Frontal cortex (tissue), 4 donors: Measurements from ENCODE around the gene CDKN2AIPNL. TPM values are rescaled to one million over a fixed set of nuclear protein-coding genes. Genes with fewer than 3 reads are reported as not detected.
"Not testable (repeated sequence)": the region's sequence is repeated elsewhere in the genome, so short reads cannot be mapped to it uniquely, and the experiment has no call there.

Experiments
- DNase-seq, 2 donors: peaks; one replicate each; pipeline ENCODE4 v3.0.0; 2012; ENCODE audit warnings: low spot score in 2 of 2
- FAIRE-seq: peaks from 2 replicates; lab custom pipeline; 2012; peaks lifted over from hg19 to GRCh38; lab: Jason Lieb, UNC
- total RNA-seq: library from RNA; depleted of rRNA; stranded (reverse); fragments of >200 nt; gene quantifications from one replicate; pipeline ENCODE4 v1.2.3, GENCODE V29; 2014
- donor health status: control.
- donor health status: control.
- donor health status: control.

Gene CDKN2AIPNL
- total RNA-seq, 1 donor from 2014 or later = 68.1 TPM

GRCh38 chr5:134439210-134439654 lies 27.6 kb upstream of the CDKN2AIPNL start:
- DNase-seq (peak in 1 of 2 donors; percentile 22), FAIRE-seq (no peak)

- no peak for FAIRE-seq
- DNase-seq = no peak
Measured at GRCh38 chr5:134438721-134439123, 27.0 kb upstream of the CDKN2AIPNL start.

GRCh38 chr5:134437847-134438581 lies 26.3 kb upstream of the CDKN2AIPNL start:
- DNase-seq (no peak), FAIRE-seq (no peak)

- no peak for FAIRE-seq
- no peak for DNase-seq
Measured at GRCh38 chr5:134437340-134437846, 25.7 kb upstream of the CDKN2AIPNL start.

- FAIRE-seq = no peak
- no peak for DNase-seq
Measured at GRCh38 chr5:134436523-134437339, 25.1 kb upstream of the CDKN2AIPNL start.

GRCh38 chr5:134435560-134435959 lies 23.9 kb upstream of the CDKN2AIPNL start:
- DNase-seq (no peak), FAIRE-seq (no peak)

GRCh38 chr5:134432677-134433359 lies 21.1 kb upstream of the CDKN2AIPNL start:
- DNase-seq = no peak

GRCh38 chr5:134432174-134432573 lies 20.5 kb upstream of the CDKN2AIPNL start:
- no peak for FAIRE-seq
- DNase-seq = no peak

More at GRCh38 chr5:134432677-134433359, 21.1 kb upstream of the CDKN2AIPNL start:
- no peak for FAIRE-seq

- DNase-seq (no peak), FAIRE-seq (no peak)
Measured at GRCh38 chr5:134430001-134430569, 18.4 kb upstream of the CDKN2AIPNL start.

GRCh38 chr5:134427540-134428041 lies 15.9 kb upstream of the CDKN2AIPNL start:
- DNase-seq (no peak), FAIRE-seq (no peak)

- no peak for FAIRE-seq
- DNase-seq = no peak
Measured at GRCh38 chr5:134426361-134426760, 14.7 kb upstream of the CDKN2AIPNL start.

GRCh38 chr5:134423376-134423775 lies 11.7 kb upstream of the CDKN2AIPNL start:
- DNase-seq = no peak
- no peak for FAIRE-seq

- FAIRE-seq (no peak), DNase-seq (no peak)
Measured at GRCh38 chr5:134422791-134423365, 11.2 kb upstream of the CDKN2AIPNL start.

GRCh38 chr5:134421038-134421437 lies 9.4 kb upstream of the CDKN2AIPNL start:
- FAIRE-seq, DNase-seq: not testable (repeated sequence)

GRCh38 chr5:134420343-134420742 lies 8.7 kb upstream of the CDKN2AIPNL start:
- DNase-seq (no peak), FAIRE-seq (no peak)

- DNase-seq (no peak), FAIRE-seq (no peak)
Measured at GRCh38 chr5:134418958-134419357, 7.3 kb upstream of the CDKN2AIPNL start.

GRCh38 chr5:134417707-134418106 lies 6.0 kb upstream of the CDKN2AIPNL start:
- no peak for FAIRE-seq
- DNase-seq = no peak

GRCh38 chr5:134413046-134413445 lies 1.4 kb upstream of the CDKN2AIPNL start:
- DNase-seq (no peak), FAIRE-seq (no peak)

- no peak for FAIRE-seq
- no peak for DNase-seq
Measured at GRCh38 chr5:134411228-134411545, 494 bp downstream of the CDKN2AIPNL start.
